ENCODE data around the gene PRSS27. TPM values are rescaled to one million over a fixed set of nuclear protein-coding genes. Genes with fewer than 3 reads are reported as not detected.

The PRSS27 gene
- polyA plus RNA-seq, 1 donor: 1.3 TPM

- Histone ChIP-seq H3K4me3 (ENCODE audit: low read length) (no peak overlapping the region), H3K4me1 (ENCODE audit: control insufficient read depth, insufficient read depth, low read length) (no peaks in the 10 kb centered on the region), H3K36me3 (ENCODE audit: control insufficient read depth, insufficient read depth, low read length) (peaks cover 43% of the 10 kb centered on the region), H3K9me3 (ENCODE audit: control insufficient read depth, low read depth, low read length) (no peaks in the 10 kb centered on the region), H3K27ac (ENCODE audit: low read length) (no peak overlapping the region), H3K27me3 (ENCODE audit: control insufficient read depth, insufficient read depth, low read length) (no peaks in the 10 kb centered on the region)
- WGBS (ENCODE audit: insufficient coverage, low lambda C conversion rate): no CpG with 5 or more reads among the region's 22 CpGs
- no peak for DNase-seq
Measured at GRCh38 chr16:2708955-2709587, 11.0 kb downstream of the PRSS27 start.

GRCh38 chr16:2708290-2708639, 11.8 kb downstream of the PRSS27 start:
- Histone ChIP-seq H3K27me3 (ENCODE audit: control insufficient read depth, insufficient read depth, low read length) (no peaks in the 10 kb centered on the region), H3K27ac (ENCODE audit: low read length) (no peak overlapping the region), H3K9me3 (ENCODE audit: control insufficient read depth, low read depth, low read length) (no peaks in the 10 kb centered on the region), H3K4me3 (ENCODE audit: low read length) (no peak overlapping the region), H3K36me3 (ENCODE audit: control insufficient read depth, insufficient read depth, low read length) (peaks cover 45% of the 10 kb centered on the region), H3K4me1 (ENCODE audit: control insufficient read depth, insufficient read depth, low read length) (no peaks in the 10 kb centered on the region)
- no peak for DNase-seq
- no CpG with 5 or more reads among the region's 14 CpGs for WGBS (ENCODE audit: insufficient coverage, low lambda C conversion rate)

GRCh38 chr16:2707368-2708289, 12.4 kb downstream of the PRSS27 start:
- H3K36me3 ChIP-seq (ENCODE audit: control insufficient read depth, insufficient read depth, low read length): peaks cover 52% of the 10 kb centered on the region
- no peaks in the 10 kb centered on the region for H3K27me3 ChIP-seq (ENCODE audit: control insufficient read depth, insufficient read depth, low read length)
- WGBS (ENCODE audit: insufficient coverage, low lambda C conversion rate): no CpG with 5 or more reads among the region's 51 CpGs
- H3K4me3 ChIP-seq (ENCODE audit: low read length): no peak overlapping the region
- DNase-seq: no peak
- no peaks in the 10 kb centered on the region for H3K9me3 ChIP-seq (ENCODE audit: control insufficient read depth, low read depth, low read length)
- no peaks in the 10 kb centered on the region for H3K4me1 ChIP-seq (ENCODE audit: control insufficient read depth, insufficient read depth, low read length)
- no peak overlapping the region for H3K27ac ChIP-seq (ENCODE audit: low read length)

- Histone ChIP-seq H3K4me1 (ENCODE audit: control insufficient read depth, insufficient read depth, low read length) (no peaks in the 10 kb centered on the region), H3K4me3 (ENCODE audit: low read length) (no peak overlapping the region), H3K27me3 (ENCODE audit: control insufficient read depth, insufficient read depth, low read length) (no peaks in the 10 kb centered on the region), H3K9me3 (ENCODE audit: control insufficient read depth, low read depth, low read length) (no peaks in the 10 kb centered on the region), H3K36me3 (ENCODE audit: control insufficient read depth, insufficient read depth, low read length) (peaks cover 59% of the 10 kb centered on the region), H3K27ac (ENCODE audit: low read length) (no peak overlapping the region)
- DNase-seq: no peak
- no CpG with 5 or more reads among the region's 22 CpGs for WGBS (ENCODE audit: insufficient coverage, low lambda C conversion rate)
Measured at GRCh38 chr16:2706611-2707311, 13.3 kb downstream of the PRSS27 start.

GRCh38 chr16:2706085-2706484, 13.9 kb downstream of the PRSS27 start:
- no peak for DNase-seq
- H3K27ac ChIP-seq (ENCODE audit: low read length): no peak overlapping the region
- H3K4me1 ChIP-seq (ENCODE audit: control insufficient read depth, insufficient read depth, low read length): no peaks in the 10 kb centered on the region
- no peaks in the 10 kb centered on the region for H3K9me3 ChIP-seq (ENCODE audit: control insufficient read depth, low read depth, low read length)
- whole genome bisulfite sequencing (ENCODE audit: insufficient coverage, low lambda C conversion rate): no CpG with 5 or more reads among the region's 17 CpGs
- H3K4me3 ChIP-seq (ENCODE audit: low read length): no peak overlapping the region
- no peaks in the 10 kb centered on the region for H3K27me3 ChIP-seq (ENCODE audit: control insufficient read depth, insufficient read depth, low read length)
- peaks cover 65% of the 10 kb centered on the region for H3K36me3 ChIP-seq (ENCODE audit: control insufficient read depth, insufficient read depth, low read length)

GRCh38 chr16:2705351-2705750, 14.7 kb downstream of the PRSS27 start:
- H3K9me3 ChIP-seq (ENCODE audit: control insufficient read depth, low read depth, low read length): no peaks in the 10 kb centered on the region
- no peaks in the 10 kb centered on the region for H3K4me1 ChIP-seq (ENCODE audit: control insufficient read depth, insufficient read depth, low read length)
- H3K4me3 ChIP-seq (ENCODE audit: low read length): no peak overlapping the region
- no peak for DNase-seq
- no peaks in the 10 kb centered on the region for H3K27me3 ChIP-seq (ENCODE audit: control insufficient read depth, insufficient read depth, low read length)
- no CpG with 5 or more reads among the region's 10 CpGs for WGBS (ENCODE audit: insufficient coverage, low lambda C conversion rate)
- no peak overlapping the region for H3K27ac ChIP-seq (ENCODE audit: low read length)
- H3K36me3 ChIP-seq (ENCODE audit: control insufficient read depth, insufficient read depth, low read length): peaks cover 73% of the 10 kb centered on the region

GRCh38 chr16:2704983-2705275, 15.1 kb downstream of the PRSS27 start:
- Histone ChIP-seq H3K9me3 (ENCODE audit: control insufficient read depth, low read depth, low read length) (no peaks in the 10 kb centered on the region), H3K4me1 (ENCODE audit: control insufficient read depth, insufficient read depth, low read length) (no peaks in the 10 kb centered on the region), H3K36me3 (ENCODE audit: control insufficient read depth, insufficient read depth, low read length) (peaks cover 76% of the 10 kb centered on the region), H3K27ac (ENCODE audit: low read length) (no peak overlapping the region), H3K4me3 (ENCODE audit: low read length) (no peak overlapping the region), H3K27me3 (ENCODE audit: control insufficient read depth, insufficient read depth, low read length) (no peaks in the 10 kb centered on the region)
- no CpG with 5 or more reads among the region's 14 CpGs for WGBS (ENCODE audit: insufficient coverage, low lambda C conversion rate)
- no peak for DNase-seq

- WGBS (ENCODE audit: insufficient coverage, low lambda C conversion rate): no CpG with 5 or more reads among the region's 33 CpGs
- no peaks in the 10 kb centered on the region for H3K27me3 ChIP-seq (ENCODE audit: control insufficient read depth, insufficient read depth, low read length)
- H3K9me3 ChIP-seq (ENCODE audit: control insufficient read depth, low read depth, low read length): no peaks in the 10 kb centered on the region
- no peak for DNase-seq
- H3K4me3 ChIP-seq (ENCODE audit: low read length): no peak overlapping the region
- no peaks in the 10 kb centered on the region for H3K4me1 ChIP-seq (ENCODE audit: control insufficient read depth, insufficient read depth, low read length)
- H3K27ac ChIP-seq (ENCODE audit: low read length): no peak overlapping the region
- peaks cover 78% of the 10 kb centered on the region for H3K36me3 ChIP-seq (ENCODE audit: control insufficient read depth, insufficient read depth, low read length)
Measured at GRCh38 chr16:2704166-2704982, 15.7 kb downstream of the PRSS27 start.

- no CpG with 5 or more reads among the region's 28 CpGs for WGBS (ENCODE audit: insufficient coverage, low lambda C conversion rate)
- Histone ChIP-seq H3K27ac (ENCODE audit: low read length) (no peak overlapping the region), H3K9me3 (ENCODE audit: control insufficient read depth, low read depth, low read length) (no peaks in the 10 kb centered on the region), H3K36me3 (ENCODE audit: control insufficient read depth, insufficient read depth, low read length) (peaks cover 80% of the 10 kb centered on the region), H3K27me3 (ENCODE audit: control insufficient read depth, insufficient read depth, low read length) (no peaks in the 10 kb centered on the region), H3K4me3 (ENCODE audit: low read length) (no peak overlapping the region), H3K4me1 (ENCODE audit: control insufficient read depth, insufficient read depth, low read length) (no peaks in the 10 kb centered on the region)
- no peak for DNase-seq
Measured at GRCh38 chr16:2702871-2703745, 16.9 kb downstream of the PRSS27 start.
